ENCODE data around the gene VMAC. TPM values are rescaled to one million over a fixed set of nuclear protein-coding genes. Genes with fewer than 3 reads are reported as not detected.

The VMAC gene
- total and polyA plus RNA-seq, 2 of the 8 experiments (the other 6 are each of a cell fraction or from before 2014, with no cell fraction given), result 1.3 to 2.2 TPM

DNA sequence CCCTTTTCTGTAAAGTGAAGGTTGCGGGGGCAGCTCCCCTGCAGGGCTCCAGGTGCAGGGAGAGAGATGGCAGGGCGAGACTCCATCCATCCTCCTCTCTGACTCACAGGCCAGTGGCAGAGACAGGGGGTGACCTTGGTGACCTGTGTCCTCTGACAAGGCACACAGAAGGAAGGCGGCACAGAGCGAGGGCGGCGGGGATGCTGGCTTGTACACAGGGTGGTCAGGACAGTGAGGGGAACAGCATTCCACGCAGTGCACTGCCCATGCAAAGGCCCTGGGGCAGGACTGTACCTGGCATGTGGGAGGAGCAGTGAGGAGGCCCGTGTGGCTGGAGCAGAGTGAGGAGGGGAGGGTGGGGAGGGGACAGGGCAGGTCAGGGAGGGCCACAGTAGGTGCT, 8.8 kb upstream of the VMAC start (continued):
- TF ChIP-seq SIN3A (conservative IDR thresholded peaks at IDR 0.05 in 1 of 2, IDR thresholded peaks at IDR 0.05 in 1 of 2; ENCODE audit: low read depth in 1 of 2, low read length in 2 of 2), result no peak
- TF ChIP-seq ZNF274 (IDR thresholded peaks at IDR 0.05; ENCODE audit: borderline replicate concordance, extremely low read depth, low read length), result no peak
- TF ChIP-seq CREB1 (IDR thresholded peaks at IDR 0.05), result no peak
- no peak for TF ChIP-seq EP300 (IDR thresholded peaks at IDR 0.05; ENCODE audit: borderline replicate concordance in 1 of 2, low read depth in 2 of 2, low read length in 2 of 2)
